IPS DF 4.7 (cell line): ENCODE measurements around the gene RPP21.

ENCODE experiments used
- DNase-seq: peaks from one replicate; pipeline ENCODE4 v3.0.0-alpha.2; 2013; ENCODE audit warnings: low spot score; ENCODE audit errors: extremely low read depth

RPP21 gene

DNA sequence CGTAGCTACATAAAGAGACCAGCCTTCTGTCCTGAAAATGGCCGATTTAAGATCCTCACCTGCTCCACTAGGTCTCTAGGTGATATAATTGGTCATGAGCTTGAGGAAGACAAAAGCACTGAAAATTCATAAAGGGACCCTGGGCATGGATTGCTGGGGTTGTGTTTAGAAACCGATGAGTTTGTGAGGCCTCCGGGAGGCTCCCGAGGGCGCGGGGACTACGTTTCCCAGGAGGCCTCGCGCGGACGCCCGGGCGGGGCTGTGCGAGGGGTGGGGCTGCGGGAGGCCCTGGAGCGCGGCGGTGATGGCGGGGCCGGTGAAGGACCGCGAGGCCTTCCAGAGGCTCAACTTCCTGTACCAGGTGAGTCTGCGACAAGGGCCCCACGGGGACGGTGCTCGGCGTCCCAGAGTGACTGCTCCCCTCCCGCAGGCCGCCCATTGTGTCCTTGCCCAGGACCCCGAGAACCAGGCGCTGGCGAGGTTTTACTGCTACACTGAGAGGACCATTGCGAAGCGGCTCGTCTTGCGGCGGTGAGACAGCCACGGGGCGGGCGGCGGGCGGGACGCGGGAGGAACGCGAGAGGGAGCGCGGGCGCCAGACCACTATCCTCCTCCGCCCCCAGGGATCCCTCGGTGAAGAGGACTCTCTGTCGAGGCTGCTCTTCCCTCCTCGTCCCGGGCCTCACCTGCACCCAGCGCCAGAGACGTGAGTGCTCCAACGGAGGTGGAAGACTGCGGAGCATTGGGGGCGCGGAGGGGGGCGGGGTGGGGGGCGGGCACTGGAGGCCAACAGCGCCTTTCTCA, at the start of gene RPP21:
Gene RPP21, plus strand, starts transcription at position 289 of the 804 bp plus-strand sequence. Its CDS starts 16 bp downstream, at position 305.
- DNase-seq, result no peak

- no peak for DNase-seq
These were observed 49.1 kb upstream of the RPP21 start for GRCh38 chr6:30295837-30296236.

DNA sequence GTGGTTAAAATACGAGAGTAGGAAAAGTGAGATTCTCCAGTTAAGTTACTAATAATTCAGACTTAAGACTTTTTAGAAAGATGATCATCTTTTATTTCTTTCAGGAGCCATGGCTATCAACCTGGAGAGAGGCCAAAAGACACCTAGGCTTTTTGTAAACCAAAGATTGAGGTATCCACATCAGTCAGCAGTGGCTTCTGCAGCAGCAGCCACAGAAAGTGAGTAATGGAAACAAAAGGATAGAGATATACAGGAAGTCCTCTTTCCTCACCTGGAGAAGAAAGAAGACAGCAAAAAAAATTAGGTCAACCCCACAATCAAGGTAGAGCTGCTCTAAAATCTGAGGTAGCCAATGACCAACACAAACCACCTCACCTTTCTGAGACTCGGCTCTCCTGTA, 41.0 kb upstream of the RPP21 start:
- no peak for DNase-seq

- no peak for DNase-seq
These were observed 33.9 kb upstream of the RPP21 start for GRCh38 chr6:30311101-30311500.

- no peak for DNase-seq
These were observed 33.3 kb upstream of the RPP21 start for GRCh38 chr6:30311671-30312070.

- DNase-seq, result no peak
These were observed 32.7 kb upstream of the RPP21 start for GRCh38 chr6:30312266-30312665.

GRCh38 chr6:30312676-30313321, 32.2 kb upstream of the RPP21 start:
- DNase-seq, result no peak

GRCh38 chr6:30315156-30315555, 29.8 kb upstream of the RPP21 start:
- no peak for DNase-seq

- no peak for DNase-seq
These were observed 26.9 kb upstream of the RPP21 start for GRCh38 chr6:30317913-30318589.

GRCh38 chr6:30319146-30319835, 25.7 kb upstream of the RPP21 start:
- DNase-seq, result no peak

DNA sequence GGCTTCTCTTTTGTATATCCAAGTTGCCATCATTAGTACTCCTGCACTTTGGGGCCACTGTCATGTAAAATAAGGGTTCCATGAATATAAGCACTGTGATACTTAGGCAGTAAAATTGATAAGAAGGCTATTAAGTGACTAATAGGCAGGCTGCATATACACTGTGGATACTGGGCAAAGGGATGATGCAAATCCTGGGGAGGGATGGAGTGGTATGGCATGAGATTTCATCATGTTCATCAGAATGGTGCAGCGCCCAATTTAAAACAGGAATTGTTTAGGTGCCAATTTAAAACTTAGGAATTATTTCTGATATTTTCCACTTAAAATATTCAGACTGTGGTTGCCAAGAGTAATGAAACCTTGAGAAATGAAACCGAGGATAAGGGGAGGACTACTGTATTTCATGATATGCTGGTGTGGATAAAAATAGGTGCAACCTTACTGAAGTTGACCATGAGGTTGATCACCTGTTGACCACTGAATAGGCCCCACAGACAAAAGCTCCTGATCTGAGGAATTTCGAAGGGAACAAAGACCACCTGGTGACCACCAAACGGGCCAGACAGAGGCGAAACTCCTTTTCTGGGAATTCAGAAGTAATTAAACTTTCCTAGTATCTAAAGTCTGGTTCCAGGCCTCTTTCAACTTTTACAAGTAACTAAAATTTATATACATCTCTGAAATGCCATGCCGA, 23.1 kb upstream of the RPP21 start:
- no peak for DNase-seq

- DNase-seq, result no peak
These were observed 22.1 kb upstream of the RPP21 start for GRCh38 chr6:30322527-30323501.

DNA sequence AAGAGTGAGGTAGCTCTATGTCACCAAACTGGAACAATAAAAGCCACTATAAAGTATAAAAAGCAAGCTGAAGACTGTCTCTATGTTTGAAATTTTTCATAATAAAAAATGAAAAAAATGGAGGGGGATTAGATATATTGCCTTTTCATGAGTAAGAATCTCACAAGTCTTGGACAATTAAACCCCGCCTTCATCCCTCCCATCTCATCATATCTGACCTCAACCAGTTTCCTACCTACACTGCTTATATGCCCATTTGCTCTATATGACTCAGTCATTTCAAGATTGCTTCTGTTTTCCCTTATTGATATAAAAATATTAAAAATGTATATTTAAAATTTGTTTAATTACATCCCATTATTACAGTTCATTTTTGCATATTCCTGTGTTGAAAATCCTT, 21.1 kb upstream of the RPP21 start:
- DNase-seq, result no peak

- DNase-seq, result no peak
These were observed 19.6 kb upstream of the RPP21 start for GRCh38 chr6:30325150-30325872.

DNA sequence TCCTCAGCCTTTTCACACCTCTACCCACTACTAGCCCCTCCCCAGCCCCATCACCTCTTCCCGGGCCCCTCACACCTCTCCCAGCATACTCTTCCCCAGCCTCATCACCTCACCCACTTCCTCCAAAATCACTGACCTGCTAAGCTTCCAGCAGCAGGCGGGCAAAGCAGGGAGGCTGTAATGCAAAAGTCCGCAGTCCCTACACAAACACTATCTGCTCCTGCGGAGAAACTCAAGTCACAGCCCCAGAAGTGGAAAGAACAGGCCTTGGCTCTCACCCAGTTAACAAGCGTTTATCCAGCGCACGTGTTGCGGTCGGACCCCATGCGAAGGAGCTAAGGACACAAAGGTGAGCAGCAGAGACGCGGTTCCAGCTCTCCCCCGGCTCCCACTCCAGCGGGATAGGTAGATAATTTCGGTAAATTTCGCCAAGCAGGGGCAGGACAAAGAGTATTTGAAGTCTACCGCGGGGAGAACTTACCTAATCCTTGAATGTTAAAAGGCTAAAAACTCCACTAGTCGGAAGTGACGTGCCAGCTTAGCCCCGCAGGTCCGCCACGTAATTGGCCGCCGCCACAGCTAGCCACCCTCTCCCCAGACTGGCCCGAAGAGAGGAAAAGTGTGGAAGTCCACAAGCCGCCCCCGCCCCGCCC, 19.0 kb upstream of the RPP21 start:
- no peak for DNase-seq

DNA sequence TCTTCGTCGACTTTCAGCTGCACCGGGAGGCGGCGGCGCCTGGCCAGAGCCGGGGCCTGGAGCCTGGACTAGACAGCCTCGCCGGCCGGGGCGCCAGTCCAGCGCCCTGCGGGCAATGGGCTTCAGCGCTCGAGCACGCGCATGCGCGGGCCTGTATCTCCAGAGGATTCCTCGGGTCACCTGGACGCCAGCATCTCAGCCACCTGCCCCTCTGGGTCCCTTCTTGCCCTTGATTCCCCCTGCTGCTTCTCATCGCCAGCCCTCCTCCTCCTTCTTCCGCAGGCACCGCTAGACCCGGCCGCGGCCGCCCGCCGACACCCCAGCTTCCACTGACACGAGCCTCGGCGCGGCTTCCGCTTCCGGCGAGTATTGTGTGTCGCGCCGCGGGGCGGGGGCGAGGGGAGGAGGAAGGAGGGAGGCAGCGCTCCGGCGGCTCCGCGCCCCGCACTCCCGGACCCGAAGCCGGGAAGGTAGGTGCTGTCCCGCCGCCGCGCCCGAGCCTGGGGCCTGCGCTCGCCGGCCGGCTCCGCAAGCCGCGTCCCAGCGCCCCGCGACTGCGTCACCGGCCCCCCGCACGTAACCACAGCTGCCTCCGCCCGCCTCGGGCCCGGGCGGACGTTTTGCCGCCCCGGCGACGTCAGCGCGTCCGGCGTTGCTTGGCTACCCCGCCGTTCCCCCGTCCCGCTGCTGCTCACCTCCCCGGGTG, 18.3 kb upstream of the RPP21 start, which contains the start of gene TRIM39:
Gene TRIM39, plus strand, starts transcription at position 402 of the 706 bp plus-strand sequence. CDS start 2,391 bp downstream, outside the sequence.
- DNase-seq, result no peak

DNA sequence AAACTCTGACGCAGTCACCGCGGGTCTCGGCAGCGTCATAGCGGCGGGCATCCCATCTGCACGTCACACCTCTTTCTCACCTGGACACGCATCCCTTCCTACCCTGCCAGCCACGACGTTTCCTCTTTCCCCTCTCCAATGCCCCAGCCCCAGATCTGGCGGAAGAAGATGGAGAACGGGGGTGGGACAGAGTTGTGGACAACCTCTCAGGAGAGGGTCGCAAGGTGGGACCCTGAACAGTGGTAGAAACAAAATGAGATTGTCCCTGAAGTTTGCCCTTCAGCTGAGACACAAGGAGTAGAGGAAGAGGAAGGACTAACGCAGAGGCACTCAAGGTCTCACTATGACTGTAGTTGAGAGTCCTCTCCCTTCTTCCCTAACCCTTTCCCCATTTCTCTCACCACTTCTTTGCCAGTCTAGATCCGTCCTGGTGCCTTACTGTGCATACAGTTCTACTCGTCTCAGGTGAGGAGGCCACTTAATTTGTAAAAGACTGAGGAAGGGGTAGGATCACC, 17.7 kb upstream of the RPP21 start:
- DNase-seq, result no peak

DNA sequence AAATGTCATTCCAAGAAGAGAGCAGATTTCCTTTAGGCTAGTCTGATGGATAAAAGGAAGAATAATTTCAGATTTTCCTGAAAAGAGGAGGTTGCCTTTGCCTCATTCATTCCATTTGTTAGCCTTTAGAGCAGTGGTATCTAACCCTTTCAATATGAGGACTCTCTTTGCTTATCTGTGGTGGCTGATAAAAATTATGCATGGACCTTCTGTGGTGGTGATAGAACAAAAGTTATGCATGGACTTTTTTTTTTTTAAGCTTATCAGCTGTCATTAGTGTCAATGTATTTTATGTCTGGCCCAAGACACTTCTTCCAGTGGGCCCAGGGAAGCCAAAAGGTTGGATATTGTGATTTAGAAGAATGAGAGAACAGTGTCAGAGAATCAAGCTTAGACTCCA, 16.6 kb upstream of the RPP21 start:
- DNase-seq, result no peak
